ENCODE measurements around the gene PHF11. TPM values are rescaled to one million over a fixed set of nuclear protein-coding genes. Genes with fewer than 3 reads are reported as not detected.

PHF11 gene
- 118 and 122 TPM in 2 replicates for total RNA-seq

DNA sequence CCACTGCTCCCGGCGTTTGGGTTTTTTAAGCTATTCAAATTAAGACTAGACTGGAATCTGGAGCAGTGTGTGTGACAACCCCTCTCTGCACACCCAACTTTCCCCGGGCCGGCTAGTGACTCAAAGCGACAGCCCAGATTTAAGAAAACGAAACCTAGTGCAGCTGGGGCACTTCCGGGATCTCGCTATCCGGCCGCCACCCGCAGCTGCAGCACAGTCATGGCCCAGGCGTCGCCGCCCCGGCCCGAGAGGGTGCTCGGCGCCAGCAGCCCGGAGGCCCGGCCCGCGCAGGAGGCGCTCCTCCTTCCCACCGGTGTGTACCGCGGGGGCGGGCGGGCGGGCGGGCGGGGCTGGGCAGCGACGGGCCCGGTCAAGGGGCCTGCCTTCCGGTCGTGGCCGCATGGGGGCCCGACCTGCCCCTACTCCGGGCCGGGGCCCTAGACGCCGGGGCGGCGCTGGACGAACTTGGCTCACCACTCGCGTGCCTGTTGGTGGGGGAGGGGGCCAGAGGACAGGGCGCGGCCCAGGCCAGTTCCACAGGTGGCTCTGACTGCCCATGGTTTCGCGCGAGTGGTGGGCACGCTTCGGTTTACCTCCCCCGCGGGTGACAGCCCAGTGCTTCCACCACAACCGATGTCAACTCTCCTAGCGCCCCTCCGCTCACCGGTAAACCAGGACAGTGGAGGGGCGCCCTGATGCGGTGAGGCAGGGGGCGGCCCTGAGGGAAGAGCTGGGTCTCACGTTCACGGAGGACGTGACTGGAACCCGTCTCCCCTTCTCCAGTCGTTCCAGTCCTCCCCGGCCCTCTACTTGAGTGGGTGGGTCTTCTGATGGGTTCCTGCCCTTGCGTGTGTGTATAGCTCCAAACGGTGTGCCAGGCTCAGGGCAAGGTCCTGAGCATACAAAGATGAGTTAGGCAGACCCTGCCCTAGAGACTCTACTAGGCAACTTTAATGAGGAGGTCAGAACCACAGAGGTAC is at the start of gene PHF11:
PHF11 (plus strand) TSS at position 171 of the 980 bp plus-strand sequence; CDS start at position 220, 49 bp downstream.
- intact Hi-C loops (cut with micrococcal nuclease), result loop anchor here (1.0 to 5.0 kb wide), 15 partner anchors 45 to 1955 kb away; partner anchors contain the start of genes CAB39L, CDADC1, CYSLTR2 and EBPL

GRCh38 chr13:49446473-49446872 is 49.3 kb upstream of the PHF11 start:
- intact Hi-C loops (cut with micrococcal nuclease), result loop anchor here (10.0 kb wide), 2 partner anchors 562 to 798 kb away; no protein-coding TSS in a partner anchor

- intact Hi-C loops (cut with micrococcal nuclease), result loop anchor here (10.0 kb wide), 2 partner anchors 564 to 796 kb away; no protein-coding TSS in a partner anchor
Observed at GRCh38 chr13:49448753-49449152, 47.0 kb upstream of the PHF11 start.

- intact Hi-C loops (cut with micrococcal nuclease), result loop anchor here (5.0 kb wide), 1 partner anchor 958 kb away; no protein-coding TSS in a partner anchor
Observed at GRCh38 chr13:49450105-49450819, 45.5 kb upstream of the PHF11 start.

- intact Hi-C loops (cut with micrococcal nuclease), result loop anchor here (5.0 kb wide), 1 partner anchor 961 kb away; no protein-coding TSS in a partner anchor
Observed at GRCh38 chr13:49452725-49453457, 42.9 kb upstream of the PHF11 start.

DNA sequence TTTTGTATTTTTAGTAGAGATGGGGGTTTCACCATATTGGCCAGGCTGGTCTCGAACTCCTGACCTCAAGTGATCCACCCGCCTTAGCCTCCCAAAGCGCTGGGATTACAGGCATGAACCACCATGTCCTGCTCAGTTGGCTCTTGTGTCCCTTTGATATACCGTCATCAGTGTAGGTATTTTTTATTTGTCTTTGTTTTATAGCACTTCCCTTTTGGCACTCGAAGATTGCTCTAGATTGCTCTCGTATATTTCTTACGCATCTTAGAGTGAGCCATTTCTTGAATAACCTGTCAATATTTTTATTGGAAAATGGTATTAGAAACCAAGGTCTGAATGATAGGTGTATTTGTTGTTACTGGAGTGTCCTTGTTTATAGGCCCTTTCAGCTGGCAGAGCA is 42.3 kb upstream of the PHF11 start:
- intact Hi-C loops (cut with micrococcal nuclease), result loop anchor here (5.0 kb wide), 1 partner anchor 961 kb away; no protein-coding TSS in a partner anchor

DNA sequence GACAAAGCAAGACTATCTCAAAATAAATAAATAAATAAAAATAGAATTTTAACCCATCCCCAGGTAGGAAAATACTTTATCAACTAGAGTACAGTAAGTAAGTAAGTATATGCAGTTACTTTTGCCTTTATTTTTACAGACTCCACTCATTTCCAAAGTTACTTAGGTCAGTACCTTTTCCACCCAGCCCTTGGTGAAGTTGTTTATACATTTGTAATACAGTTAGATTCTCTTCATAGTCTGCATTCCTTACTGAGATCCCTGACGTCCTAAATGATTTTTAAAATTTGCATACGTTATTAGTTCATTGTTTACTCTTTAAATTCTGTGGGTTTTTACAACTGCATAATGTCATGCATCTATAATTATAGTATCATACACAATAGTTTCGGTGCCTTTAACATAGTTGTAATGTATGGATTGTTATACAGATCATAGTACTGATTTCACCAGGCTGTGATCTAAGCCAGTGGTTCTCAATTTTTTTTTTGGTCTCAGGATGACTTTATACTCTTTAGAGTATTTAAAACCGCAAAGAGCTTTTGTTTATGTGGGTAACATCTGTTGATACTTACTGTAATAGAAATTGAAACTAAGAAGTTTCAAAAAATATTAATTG is 41.3 kb upstream of the PHF11 start:
- intact Hi-C loops (cut with micrococcal nuclease), result loop anchor here (1.0 to 5.0 kb wide), 2 partner anchors 10 to 962 kb away; partner anchors contain the start of genes CAB39L and SETDB2

DNA sequence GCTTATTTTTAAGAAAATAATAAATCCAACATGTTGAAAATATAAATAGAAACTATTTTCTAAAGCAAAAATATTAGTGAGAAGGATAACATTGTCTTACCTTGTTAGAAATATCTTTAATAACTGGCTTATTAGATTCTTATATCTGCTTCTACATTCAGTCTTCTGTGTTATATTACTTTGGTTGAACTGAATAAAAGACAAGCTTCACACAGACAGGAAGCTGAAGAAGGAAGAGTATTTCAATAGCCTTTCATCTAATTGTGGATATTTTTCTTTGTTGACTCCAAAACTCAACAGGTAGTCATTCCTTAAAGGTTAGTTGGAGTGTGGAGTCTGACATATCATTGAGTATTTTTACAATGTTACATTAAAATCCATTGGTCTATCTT is 40.8 kb upstream of the PHF11 start:
- intact Hi-C loops (cut with micrococcal nuclease), result no loop called here

DNA sequence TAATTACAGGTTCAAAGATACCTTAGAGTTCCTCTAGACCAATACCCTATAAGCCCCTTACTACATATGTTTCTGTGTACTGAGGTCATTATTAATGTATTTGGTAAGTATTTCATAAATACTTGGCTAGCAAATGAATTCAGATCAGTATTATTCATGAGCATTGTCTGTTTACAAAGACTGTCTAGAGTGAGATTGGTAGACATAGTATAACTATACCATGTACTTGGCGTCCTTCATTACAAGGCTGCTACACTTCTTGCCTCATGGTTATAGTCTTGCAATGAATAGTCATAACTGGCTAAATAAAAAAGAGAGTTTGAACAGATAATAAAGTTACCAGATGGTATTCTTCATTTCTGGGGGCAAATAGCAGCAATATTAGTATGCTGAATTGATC is 39.6 kb upstream of the PHF11 start:
- intact Hi-C loops (cut with micrococcal nuclease), result no loop called here

DNA sequence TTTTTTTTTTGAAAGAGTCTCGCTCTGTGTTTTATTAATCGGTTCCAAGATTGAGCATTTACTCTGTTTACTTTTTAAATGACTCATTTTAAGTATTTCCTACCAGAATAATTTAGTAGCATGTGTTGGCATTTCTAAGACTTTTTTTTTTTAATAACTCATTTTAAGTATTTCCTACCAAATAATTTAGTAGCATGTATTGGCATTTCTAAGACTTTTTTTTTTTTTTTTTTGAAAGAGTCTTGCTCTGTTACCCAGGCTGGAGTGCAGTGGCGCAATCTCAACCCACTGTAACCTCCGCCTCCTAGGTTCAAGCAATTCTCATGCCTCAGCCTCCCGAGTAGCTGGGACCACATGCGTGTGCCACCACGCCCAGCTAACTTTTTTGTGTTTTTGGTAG is 38.5 kb upstream of the PHF11 start:
- intact Hi-C loops (cut with micrococcal nuclease), result no loop called here

- intact Hi-C loops (cut with micrococcal nuclease), result no loop called here
Observed at GRCh38 chr13:49459580-49459979, 36.2 kb upstream of the PHF11 start.

DNA sequence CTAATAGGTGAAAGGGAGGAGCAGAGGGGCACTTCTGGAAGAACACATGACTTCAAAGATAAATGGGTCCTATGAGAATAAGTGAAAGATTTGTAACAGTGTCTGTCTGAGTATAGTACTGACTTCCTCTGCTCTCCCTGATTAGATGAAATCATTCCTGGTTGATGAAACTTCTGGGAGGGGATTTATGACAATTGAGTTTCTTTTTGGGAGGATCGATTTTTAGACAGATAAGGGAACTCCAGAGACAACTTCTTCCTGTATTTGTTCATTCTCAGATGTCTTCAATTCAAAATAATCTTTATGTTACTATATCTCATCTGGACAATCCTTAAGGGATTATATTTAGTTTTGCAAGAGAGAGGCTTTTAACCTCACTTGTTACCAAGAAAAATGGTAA is 31.7 kb upstream of the PHF11 start:
- intact Hi-C loops (cut with micrococcal nuclease), result no loop called here

DNA sequence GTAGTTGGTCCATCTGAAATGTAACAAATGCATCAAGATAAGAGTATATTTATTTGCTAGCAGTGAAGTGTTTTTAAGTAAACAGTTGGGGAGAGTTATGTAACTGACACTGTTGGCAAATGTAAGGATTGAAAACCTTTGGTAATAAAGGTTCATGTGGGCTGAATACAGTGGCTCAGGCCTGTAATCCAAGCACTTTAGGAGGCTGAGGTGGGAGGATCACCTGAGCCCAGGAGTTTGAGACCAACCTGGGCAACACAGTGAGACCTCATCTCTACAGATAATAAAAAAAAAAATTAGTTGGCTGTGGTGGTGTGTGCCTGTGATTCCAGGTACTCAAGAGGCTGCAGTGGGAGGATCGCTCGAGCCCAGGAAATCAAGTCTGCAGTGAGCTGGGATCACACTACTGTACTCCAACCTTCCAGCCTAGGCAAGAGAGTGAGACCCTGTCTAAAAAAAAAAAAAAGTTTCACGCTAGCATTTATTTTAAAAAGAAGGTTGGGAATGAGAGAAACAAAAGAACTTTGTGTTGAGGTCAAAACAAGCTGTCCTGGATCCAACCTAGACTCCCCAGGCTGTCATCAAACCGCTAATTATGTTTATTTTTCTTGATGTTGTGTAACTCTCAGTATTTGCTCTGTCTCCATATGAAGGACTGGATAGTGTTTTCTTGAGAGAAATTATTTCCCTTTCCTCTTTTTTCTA is 31.0 kb upstream of the PHF11 start:
- intact Hi-C loops (cut with micrococcal nuclease), result no loop called here

GRCh38 chr13:49466292-49466838 is 29.4 kb upstream of the PHF11 start:
- intact Hi-C loops (cut with micrococcal nuclease), result no loop called here

DNA sequence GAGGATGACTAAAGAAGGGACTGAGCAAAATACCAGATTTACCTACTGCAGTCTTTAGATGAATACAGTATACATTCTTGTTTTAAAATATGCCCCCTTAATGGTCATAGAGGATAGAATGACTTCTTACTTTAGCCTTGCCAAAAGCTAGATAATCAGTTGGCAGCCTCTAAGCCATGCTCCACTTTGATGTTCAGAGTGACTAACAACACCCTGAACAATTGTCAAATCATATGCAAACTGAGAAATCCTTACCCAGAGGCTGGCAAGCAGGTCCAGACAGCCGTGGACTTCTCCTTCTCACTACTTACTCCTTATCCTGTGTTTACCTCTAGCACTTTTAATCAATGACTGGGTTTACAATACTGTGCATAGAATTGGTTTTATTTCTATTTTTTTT is 23.6 kb upstream of the PHF11 start:
- intact Hi-C loops (cut with micrococcal nuclease), result no loop called here

GRCh38 chr13:49476529-49476928 is 19.2 kb upstream of the PHF11 start:
- intact Hi-C loops (cut with micrococcal nuclease), result no loop called here

- intact Hi-C loops (cut with micrococcal nuclease), result no loop called here
Observed at GRCh38 chr13:49481788-49482187, 14.0 kb upstream of the PHF11 start.

GRCh38 chr13:49488563-49488962 is 7.2 kb upstream of the PHF11 start:
- intact Hi-C loops (cut with micrococcal nuclease), result no loop called here

- intact Hi-C loops (cut with micrococcal nuclease), result loop anchor here (1.0 to 5.0 kb wide), 12 partner anchors 46 to 1457 kb away; partner anchors contain the start of genes CAB39L, CDADC1, CYSLTR2 and EBPL
Observed at GRCh38 chr13:49494645-49495044, 1.1 kb upstream of the PHF11 start.

Measured in T-helper 1 cell treated with Interleukin-12 subunit alpha and Interleukin-12 subunit beta and Interleukin-4 antibody, amounts not matched to agents 30 ng/mL and 1 ng/mL, for 36 hours (primary cell).